ENCODE data around the gene OSCP1. TPM values are rescaled to one million over a fixed set of nuclear protein-coding genes. Genes with fewer than 3 reads are reported as not detected.

Gene OSCP1
- total RNA-seq, 1 donor from 2014 or later: 7.2 TPM

DNA sequence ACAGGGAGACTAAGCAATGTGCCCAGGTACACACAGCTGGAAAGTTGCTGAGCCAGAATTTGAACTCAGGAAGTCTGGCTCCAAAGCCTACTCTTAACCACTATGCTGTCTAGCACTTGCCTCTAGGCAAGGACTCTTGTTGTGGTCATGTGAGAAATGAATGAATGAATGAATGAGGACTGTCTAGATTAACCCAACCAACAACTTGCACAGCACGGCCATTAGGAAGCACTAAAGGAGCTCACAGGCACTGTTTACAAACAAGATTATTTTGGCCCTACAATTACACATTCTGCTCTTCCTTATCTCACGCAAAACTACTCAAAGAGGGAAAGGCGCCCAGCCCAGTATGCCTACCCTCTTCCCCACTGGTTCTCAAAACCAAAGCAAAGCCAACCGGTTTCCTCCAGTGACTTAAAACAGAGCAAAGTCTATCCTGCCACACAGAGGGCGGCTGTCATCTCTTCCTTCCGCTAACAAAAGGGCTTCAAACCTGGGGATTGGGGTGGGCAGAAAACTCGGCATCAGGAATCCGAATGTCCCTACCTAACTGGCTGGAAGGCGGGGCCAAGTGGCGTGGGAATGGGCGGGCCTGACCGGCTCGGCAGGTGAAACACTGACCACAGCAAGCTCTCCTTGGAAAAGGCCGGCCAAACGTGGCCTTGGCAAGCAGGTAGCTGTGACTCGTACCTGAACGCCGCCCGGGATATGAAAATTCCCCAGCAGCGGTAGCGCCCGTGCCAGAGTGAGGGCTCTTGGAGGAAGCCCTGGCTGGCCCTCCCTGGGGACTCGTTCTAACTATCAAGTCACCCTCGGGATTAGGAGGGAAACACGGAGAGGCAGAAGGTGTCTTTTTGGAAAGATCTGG lies 65.5 kb downstream of the OSCP1 start:
- DNase-seq (ENCODE audit: low read depth, low spot score): no peak

DNA sequence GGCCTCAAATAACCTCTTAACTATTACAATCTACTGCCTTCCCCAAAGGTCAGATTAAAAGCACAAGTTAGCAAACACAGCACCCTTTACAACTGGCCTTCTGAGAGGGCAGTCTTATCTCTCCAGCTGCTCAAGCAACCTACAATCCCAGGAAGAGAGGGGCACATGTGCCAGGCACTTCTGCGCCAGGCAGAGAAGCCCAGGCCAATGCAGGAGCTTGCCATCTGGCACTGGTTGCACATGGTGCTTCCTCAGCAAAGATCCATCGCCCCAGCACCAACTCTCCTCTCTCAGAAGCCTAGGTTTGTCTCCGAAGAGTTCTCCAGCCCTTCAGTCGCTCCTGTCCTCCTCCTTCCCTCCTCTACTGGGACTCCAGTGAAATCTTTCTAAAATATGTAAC lies 67.0 kb downstream of the OSCP1 start:
- no peak for DNase-seq (ENCODE audit: low read depth, low spot score)

DNA sequence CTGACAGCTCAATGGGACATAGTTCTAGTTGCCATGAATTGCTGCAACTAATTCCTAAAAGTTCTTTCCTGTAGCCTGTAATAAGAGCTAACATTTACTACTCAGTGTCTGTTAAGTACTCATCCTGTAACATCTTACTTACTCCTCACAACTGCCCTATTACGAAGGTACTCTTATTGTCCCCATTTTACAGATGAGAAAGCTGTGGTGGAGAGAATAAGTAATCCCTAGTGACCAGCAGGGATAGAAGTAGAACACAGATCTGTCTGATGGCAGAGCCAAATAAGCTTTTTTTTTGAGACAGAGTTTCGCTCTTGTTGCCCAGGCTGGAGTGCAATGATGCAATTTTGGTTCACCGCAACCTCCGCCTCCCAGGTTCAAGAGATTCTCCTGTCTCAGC lies 67.6 kb downstream of the OSCP1 start:
- DNase-seq (ENCODE audit: low read depth, low spot score): no peak

DNA sequence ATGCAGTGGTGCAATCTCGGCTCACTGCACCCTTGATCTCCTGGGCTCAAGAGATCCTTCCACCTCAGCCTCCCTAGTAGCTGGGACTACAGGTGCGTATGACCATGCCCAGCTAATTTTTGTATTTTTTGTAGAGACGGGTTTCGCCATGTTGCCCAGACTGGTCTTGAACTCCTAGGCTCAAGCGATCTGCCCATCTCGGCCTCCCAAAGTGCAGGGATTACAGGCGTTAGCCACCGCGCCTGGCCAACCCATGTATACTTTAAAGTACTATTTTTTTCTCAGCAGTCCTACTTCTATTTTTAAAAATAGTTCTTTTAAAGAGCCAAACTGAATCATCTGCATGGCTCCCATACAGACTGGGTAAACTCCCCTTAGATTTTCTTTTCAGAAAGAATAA lies 68.0 kb downstream of the OSCP1 start:
- no peak for DNase-seq (ENCODE audit: low read depth, low spot score)

DNA sequence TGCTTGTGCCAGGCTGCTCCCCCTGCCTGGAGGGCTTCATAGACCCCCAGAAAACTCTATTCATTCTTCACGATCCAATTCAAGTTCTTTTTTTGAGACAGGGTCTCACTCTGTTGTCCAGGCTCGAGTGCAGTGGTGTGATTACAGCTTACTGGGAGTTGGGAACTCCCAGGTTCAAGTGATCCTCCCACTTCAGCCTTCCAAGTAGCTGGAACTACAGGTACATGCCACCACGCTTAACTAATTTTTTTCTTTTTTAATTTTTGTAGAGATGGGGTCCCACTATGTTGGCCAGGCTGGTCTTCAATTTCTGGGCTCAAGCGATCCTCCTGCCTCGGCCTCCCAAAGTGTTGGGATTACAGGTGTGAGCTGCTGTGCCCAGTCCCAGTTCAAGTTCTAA lies 68.8 kb downstream of the OSCP1 start:
- DNase-seq (ENCODE audit: low read depth, low spot score): no peak

DNA sequence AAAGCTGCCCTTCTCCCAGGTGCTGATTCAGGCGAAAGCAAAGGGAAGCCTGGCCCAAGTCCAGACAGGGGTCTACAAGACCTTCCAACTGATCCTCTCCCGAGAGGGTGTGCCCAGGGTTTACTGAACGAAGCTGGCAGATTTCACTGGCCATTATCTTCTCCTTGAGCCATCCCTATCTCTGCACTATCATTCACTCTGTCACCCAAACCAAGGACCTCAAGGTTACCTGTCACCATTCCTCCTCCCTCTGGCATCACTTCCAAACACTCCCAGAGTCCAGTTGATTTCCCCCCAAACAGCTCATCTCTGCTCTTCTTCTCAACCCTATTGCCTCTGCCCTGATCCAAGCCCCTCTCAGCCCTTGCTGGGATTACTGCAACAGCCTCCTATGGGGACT lies 69.5 kb downstream of the OSCP1 start:
- DNase-seq (ENCODE audit: low read depth, low spot score): no peak

DNA sequence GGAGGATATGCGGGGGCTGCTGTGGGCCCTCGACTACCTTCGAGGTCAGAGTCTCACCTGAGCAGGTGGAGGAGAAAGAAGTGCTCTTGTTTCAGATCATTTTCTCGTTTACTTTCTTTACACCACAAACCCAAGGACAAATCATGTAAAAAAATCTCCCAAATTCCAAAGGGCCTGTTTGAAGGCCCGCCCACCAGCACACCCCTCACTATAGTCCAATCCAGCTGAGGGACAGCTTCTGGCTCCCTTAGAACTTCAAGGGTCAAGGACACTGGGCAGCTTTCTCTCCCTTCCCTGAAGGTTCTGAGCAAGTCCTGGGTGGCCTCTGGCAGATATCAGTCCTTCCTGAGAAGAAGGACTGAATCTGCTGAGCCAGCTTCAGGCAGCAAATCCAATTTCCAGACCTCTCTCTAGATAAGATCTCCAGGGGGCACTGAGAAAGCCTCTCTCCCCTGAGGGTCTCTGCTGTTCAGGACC lies 70.1 kb downstream of the OSCP1 start:
- DNase-seq (ENCODE audit: low read depth, low spot score): no peak

DNA sequence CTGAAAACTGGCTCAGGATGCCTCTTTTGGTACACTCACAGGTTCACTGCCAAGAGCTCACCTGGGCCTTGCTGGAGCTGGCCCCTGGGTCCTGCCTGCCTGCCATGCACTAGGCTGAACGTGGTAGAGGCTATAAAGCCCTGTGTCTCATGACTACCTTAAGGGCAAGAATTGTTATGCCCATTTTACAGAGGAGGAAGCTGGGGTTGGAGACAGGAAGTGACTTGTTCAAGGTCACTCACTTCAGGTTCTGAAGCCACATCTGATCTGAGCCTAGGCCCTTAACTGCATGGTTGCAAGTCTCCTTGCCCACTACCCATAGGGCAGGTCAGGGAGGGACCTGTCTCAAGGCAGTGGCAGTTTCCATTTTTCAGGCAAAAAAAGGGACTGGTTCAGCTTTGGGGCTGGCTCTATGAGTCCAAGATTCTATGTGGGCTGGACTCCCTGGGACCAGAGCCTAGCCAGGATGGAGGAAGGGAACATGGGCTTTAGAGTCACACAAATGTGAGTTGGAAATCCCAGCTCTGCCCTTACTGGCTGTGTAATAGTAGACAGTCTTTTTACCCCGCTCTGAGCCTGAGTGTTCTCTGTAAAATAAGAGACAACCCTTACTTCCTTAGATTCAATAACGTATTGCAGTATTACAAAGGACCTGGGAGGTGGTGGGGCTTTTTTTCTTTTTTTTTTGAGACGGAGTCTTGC lies 72.3 kb downstream of the OSCP1 start:
- no peak for DNase-seq (ENCODE audit: low read depth, low spot score)

DNA sequence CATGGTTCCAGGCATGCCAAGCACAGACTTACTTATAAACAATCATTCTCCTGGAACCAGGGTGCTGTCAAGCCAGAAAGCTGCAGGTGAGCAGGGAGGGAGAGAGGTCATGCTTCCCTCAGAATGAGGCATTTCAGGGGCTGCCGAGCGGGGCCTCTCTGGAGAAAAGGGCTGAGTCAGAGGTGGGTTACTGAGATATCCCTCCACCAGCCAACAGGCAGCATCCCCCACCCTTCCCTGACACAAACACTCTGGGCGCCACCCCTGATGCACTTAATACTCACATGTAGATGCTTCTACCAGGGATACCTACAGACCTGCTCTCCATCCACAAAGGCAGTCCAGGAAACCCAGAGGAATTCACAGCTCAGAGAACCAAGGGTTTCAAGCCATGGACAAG lies 77.6 kb downstream of the OSCP1 start:
- DNase-seq (ENCODE audit: low read depth, low spot score): no peak

DNA sequence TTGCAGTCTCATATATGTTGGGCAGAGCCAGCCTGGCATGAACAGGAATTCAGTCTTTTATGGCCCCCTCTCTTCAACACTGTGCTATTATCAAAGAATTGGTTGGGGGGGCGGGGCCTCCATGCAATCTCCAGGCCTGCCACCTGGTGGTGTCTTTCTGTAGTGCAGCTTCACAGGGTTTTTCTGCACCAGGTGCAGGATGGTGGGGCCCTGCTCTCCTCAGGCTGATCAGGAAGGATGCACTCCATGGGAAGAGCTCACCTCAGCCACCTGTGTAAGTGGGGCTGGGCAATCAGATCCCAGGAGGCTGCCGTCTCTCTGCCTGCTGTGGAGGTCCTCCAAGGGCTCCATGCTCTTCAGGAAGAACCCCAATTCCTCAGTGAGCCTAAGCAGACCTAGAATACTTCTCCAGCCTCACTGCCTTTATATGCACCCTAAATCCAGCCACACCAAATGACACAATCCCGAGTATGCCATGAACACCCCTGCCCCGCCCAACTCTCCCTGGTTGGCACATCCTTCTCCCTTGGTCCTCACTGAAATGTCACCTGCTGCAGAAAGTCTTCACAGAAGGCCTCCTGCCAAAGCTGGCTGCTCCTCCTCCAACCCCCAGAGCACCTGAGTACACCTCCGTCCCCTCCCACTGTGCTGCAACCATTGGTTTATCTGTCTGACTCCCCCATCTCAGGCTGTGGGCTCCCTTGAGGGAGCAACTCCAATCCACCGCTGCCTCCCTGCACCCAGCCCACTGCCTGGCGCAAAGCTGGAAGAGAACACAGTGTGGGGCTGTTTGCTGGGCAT lies 81.0 kb downstream of the OSCP1 start:
- DNase-seq (ENCODE audit: low read depth, low spot score): no peak

Other genes with a start within 250 kb of the OSCP1 start
- gene THRAP3, start 226.0 kb downstream of the OSCP1 start, total RNA-seq: 152 and 167 TPM in 2 replicates
- 1.1 TPM in 2 replicates for gene SH3D21, start 144.1 kb downstream of the OSCP1 start, total RNA-seq
- gene EVA1B, start 126.8 kb downstream of the OSCP1 start, total RNA-seq: 108 and 133 TPM in 2 replicates
- gene STK40, start 64.5 kb downstream of the OSCP1 start, total RNA-seq: 13.3 and 19.2 TPM in 2 replicates
- gene LSM10, start 52.5 kb downstream of the OSCP1 start, total RNA-seq: 12.3 and 13.6 TPM in 2 replicates
- 92.1 and 102 TPM in 2 replicates for gene MRPS15, start 13.9 kb upstream of the OSCP1 start, total RNA-seq
- gene CSF3R, start 32.5 kb upstream of the OSCP1 start, total RNA-seq: not detected in 2 replicates